HepG2 (cell line): ENCODE measurements around the gene GFER. TPM values are rescaled to one million over a fixed set of nuclear protein-coding genes. Genes with fewer than 3 reads are reported as not detected.

ENCODE experiments used
- AHDC1 ChIP-seq: sonication (generic); formaldehyde crosslinking; IDR thresholded peaks from 2 replicates; pipeline ENCODE4 v1.5.1; 2020; ENCODE audit warnings: mild to moderate bottlenecking, missing genetic modification reagents, borderline replicate concordance
- CBX2 ChIP-seq, 2 experiments: fragments of 200-600 bp in 1 of 2; sonication (generic); formaldehyde crosslinking in 1 of 2; IDR thresholded peaks; 2 replicates each; pipeline versions ENCODE4 v1.7.0 to v1.8.1; 2018 to 2022; ENCODE audit warnings: low read depth in 2 of 2, low read length in 1 of 2, mild to moderate bottlenecking in 1 of 2, missing genetic modification reagents in 1 of 2
- CSRNP1 ChIP-seq: sonication (generic); formaldehyde crosslinking; IDR thresholded peaks from 2 replicates; pipeline ENCODE4 v1.8.1; 2023; ENCODE audit warnings: mild to moderate bottlenecking, missing genetic modification reagents
- EED ChIP-seq: sonication (generic); formaldehyde crosslinking; IDR thresholded peaks from 2 replicates; pipeline ENCODE4 v1.5.0; 2020; ENCODE audit warnings: mild to moderate bottlenecking, missing genetic modification reagents
- FLYWCH1 ChIP-seq: sonication (generic); formaldehyde crosslinking; IDR thresholded peaks from 2 replicates; pipeline ENCODE4 v1.8.1; 2023; ENCODE audit warnings: mild to moderate bottlenecking, missing genetic modification reagents
- GLI4 ChIP-seq: sonication (generic); formaldehyde crosslinking; IDR thresholded peaks from 2 replicates; pipeline ENCODE4 v1.5.1; 2020; ENCODE audit warnings: missing genetic modification reagents, mild to moderate bottlenecking, moderate library complexity, borderline replicate concordance
- GPN1 ChIP-seq: sonication (generic); formaldehyde crosslinking; IDR thresholded peaks from 2 replicates; pipeline ENCODE4 v1.5.1; 2020; ENCODE audit warnings: missing genetic modification reagents, borderline replicate concordance
- HDAC2 ChIP-seq: sonication (generic); formaldehyde crosslinking; IDR thresholded peaks from 2 replicates; pipeline ENCODE4 v1.4.0; 2020; ENCODE audit warnings: missing genetic modification reagents
- MAF1 ChIP-seq: sonication (generic); formaldehyde crosslinking; IDR thresholded peaks from 2 replicates; pipeline ENCODE4 v1.5.0; 2020; ENCODE audit warnings: missing genetic modification reagents, borderline replicate concordance
- RFX5 ChIP-seq: IDR thresholded peaks from 2 replicates; pipeline ENCODE4 v1.6.1; 2011; ENCODE audit warnings: low read depth, low read length, improper control_type of control experiment
- SIN3A ChIP-seq: IDR thresholded peaks from 2 replicates; pipeline ENCODE4 v1.6.1; 2011; ENCODE audit warnings: low read depth, mild to moderate bottlenecking, control low read depth, low read length, borderline replicate concordance
- SMARCC2 ChIP-seq: fragments of 450-650 bp; IDR thresholded peaks from 2 replicates; pipeline ENCODE4 v1.6.1; 2017; ENCODE audit warnings: antibody characterized with exemption, mild to moderate bottlenecking
- ZNF451 ChIP-seq: sonication (generic); formaldehyde crosslinking; IDR thresholded peaks from 2 replicates; pipeline ENCODE4 v1.5.0; 2020; ENCODE audit warnings: mild to moderate bottlenecking, missing genetic modification reagents
- ZNF772 ChIP-seq: sonication (generic); formaldehyde crosslinking; IDR thresholded peaks from 2 replicates; pipeline ENCODE4 v1.5.0; 2020; ENCODE audit warnings: mild to moderate bottlenecking, missing genetic modification reagents
- polyA plus RNA-seq, 8 experiments: library from polyadenylated mRNA; depleted of rRNA in 3 of 8; stranded (reverse) in 7 of 8; unstranded in 1 of 8; fragments of >200 nt; fragmentation: Illumina TruSeq in 4 of 8; extraction: Trizol in 4 of 8; gene quantifications; 2 replicates each; pipeline versions ENCODE4 v1.2.1 to v1.2.3, GENCODE V29; 2011 to 2016; ENCODE audit warnings: low read depth in 4 of 8, missing spikeins in 1 of 8, mixed read lengths in 1 of 8; ENCODE audit not compliant: insufficient read depth in 1 of 8
- total RNA-seq, 5 experiments: library from RNA; depleted of rRNA; stranded (reverse); fragments of >200 nt; fragmentation: Illumina TruSeq; extraction: Trizol; gene quantifications; 2 replicates each; pipeline ENCODE4 v1.2.3, GENCODE V29; 2016; ENCODE audit warnings: low read depth in 1 of 5
- TF ChIP-seq, protein P1 (sequence below): fragments of 450-650 bp; IDR thresholded peaks from 2 replicates; pipeline ENCODE4 v1.6.1; 2017; ENCODE audit warnings: mild to moderate bottlenecking
- TF ChIP-seq, protein P2 (sequence below): sonication (generic); formaldehyde crosslinking; IDR thresholded peaks from 2 replicates; pipeline ENCODE4 v1.4.0; 2020; ENCODE audit warnings: mild to moderate bottlenecking, missing genetic modification reagents

The GFER gene
- total and polyA plus RNA-seq, 2 of the 13 experiments (the other 11 are each of a cell fraction or from before 2014, with no cell fraction given): 28.6 to 71.7 TPM

- TF ChIP-seq CSRNP1 (CRISPR knock-in tag) (peak; percentile 10; the same call in 1 of the 2 replicates), SMARCC2 (no peak), ZNF451 (CRISPR knock-in tag) (peak; percentile 35; the same call in 1 of the 2 replicates), SIN3A (peak; percentile 63; the same call in 1 of the 2 replicates), CBX2 (IDR thresholded peaks at IDR 0.05; ENCODE audit: low read depth, low read length) (no peak), CBX2 (CRISPR knock-in tag; IDR thresholded peaks at IDR 0.05; ENCODE audit: low read depth) (no peak), HDAC2 (peak; percentile 68), FLYWCH1 (CRISPR knock-in tag) (no peak), AHDC1 (CRISPR knock-in tag) (no peak), GLI4 (CRISPR knock-in tag) (no peak), ZNF772 (CRISPR knock-in tag) (0 out of 2 replicates have a peak, but pooled peaks have one; percentile 68), RFX5 (no peak), MAF1 (CRISPR knock-in tag) (no peak), EED (CRISPR knock-in tag) (0 out of 2 replicates have a peak, but pooled peaks have one; percentile 67), GPN1 (CRISPR knock-in tag) (no peak)
- TF ChIP-seq, protein P1, sequence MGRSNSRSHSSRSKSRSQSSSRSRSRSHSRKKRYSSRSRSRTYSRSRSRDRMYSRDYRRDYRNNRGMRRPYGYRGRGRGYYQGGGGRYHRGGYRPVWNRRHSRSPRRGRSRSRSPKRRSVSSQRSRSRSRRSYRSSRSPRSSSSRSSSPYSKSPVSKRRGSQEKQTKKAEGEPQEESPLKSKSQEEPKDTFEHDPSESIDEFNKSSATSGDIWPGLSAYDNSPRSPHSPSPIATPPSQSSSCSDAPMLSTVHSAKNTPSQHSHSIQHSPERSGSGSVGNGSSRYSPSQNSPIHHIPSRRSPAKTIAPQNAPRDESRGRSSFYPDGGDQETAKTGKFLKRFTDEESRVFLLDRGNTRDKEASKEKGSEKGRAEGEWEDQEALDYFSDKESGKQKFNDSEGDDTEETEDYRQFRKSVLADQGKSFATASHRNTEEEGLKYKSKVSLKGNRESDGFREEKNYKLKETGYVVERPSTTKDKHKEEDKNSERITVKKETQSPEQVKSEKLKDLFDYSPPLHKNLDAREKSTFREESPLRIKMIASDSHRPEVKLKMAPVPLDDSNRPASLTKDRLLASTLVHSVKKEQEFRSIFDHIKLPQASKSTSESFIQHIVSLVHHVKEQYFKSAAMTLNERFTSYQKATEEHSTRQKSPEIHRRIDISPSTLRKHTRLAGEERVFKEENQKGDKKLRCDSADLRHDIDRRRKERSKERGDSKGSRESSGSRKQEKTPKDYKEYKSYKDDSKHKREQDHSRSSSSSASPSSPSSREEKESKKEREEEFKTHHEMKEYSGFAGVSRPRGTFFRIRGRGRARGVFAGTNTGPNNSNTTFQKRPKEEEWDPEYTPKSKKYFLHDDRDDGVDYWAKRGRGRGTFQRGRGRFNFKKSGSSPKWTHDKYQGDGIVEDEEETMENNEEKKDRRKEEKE: no peak
- TF ChIP-seq, protein P2, sequence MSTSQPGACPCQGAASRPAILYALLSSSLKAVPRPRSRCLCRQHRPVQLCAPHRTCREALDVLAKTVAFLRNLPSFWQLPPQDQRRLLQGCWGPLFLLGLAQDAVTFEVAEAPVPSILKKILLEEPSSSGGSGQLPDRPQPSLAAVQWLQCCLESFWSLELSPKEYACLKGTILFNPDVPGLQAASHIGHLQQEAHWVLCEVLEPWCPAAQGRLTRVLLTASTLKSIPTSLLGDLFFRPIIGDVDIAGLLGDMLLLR (CRISPR knock-in tag): no peak; the same call in 1 of the 2 replicates
Observed at GRCh38 chr16:1983544-1984346, at the start of gene GFER (continued).
